ENCODE results near the gene FNBP1L. TPM values are rescaled to one million over a fixed set of nuclear protein-coding genes. Genes with fewer than 3 reads are reported as not detected.
"Not testable (repeated sequence)": the region's sequence is repeated elsewhere in the genome, so short reads cannot be mapped to it uniquely, and the experiment has no call there.

FNBP1L gene
- polyA plus RNA-seq, 1 donor = 136 TPM

- DNase-seq = no peak
Observed at GRCh38 chr1:93442008-93442666, 5.8 kb upstream of the FNBP1L start.

- DNase-seq = no peak
Observed at GRCh38 chr1:93442741-93443140, 5.2 kb upstream of the FNBP1L start.

GRCh38 chr1:93443454-93443853 lies 4.5 kb upstream of the FNBP1L start:
- no peak for DNase-seq

GRCh38 chr1:93446837-93447451 lies 974 bp upstream of the FNBP1L start:
- no peak for DNase-seq

- peak; percentile 53 for DNase-seq
Observed at GRCh38 chr1:93448292-93448982, 519 bp downstream of the FNBP1L start.

GRCh38 chr1:93448983-93449804 lies 1.3 kb downstream of the FNBP1L start:
- DNase-seq = peak; percentile 65

- DNase-seq = no peak
Observed at GRCh38 chr1:93450321-93450720, 2.4 kb downstream of the FNBP1L start.

GRCh38 chr1:93453911-93454310 lies 6.0 kb downstream of the FNBP1L start:
- no peak for DNase-seq

GRCh38 chr1:93459126-93459525 lies 11.2 kb downstream of the FNBP1L start:
- no peak for DNase-seq

GRCh38 chr1:93461236-93461635 lies 13.3 kb downstream of the FNBP1L start:
- no peak for DNase-seq

- DNase-seq = no peak
Observed at GRCh38 chr1:93463960-93464359, 16.0 kb downstream of the FNBP1L start.

- DNase-seq = not testable (repeated sequence)
Observed at GRCh38 chr1:93465371-93466082, 17.6 kb downstream of the FNBP1L start.

GRCh38 chr1:93467606-93468005 lies 19.7 kb downstream of the FNBP1L start:
- no peak for DNase-seq

GRCh38 chr1:93468662-93469061 lies 20.7 kb downstream of the FNBP1L start:
- no peak for DNase-seq

GRCh38 chr1:93469223-93469622 lies 21.3 kb downstream of the FNBP1L start:
- DNase-seq = not testable (repeated sequence)

- DNase-seq = no peak
Observed at GRCh38 chr1:93471284-93471683, 23.4 kb downstream of the FNBP1L start.

- no peak for DNase-seq
Observed at GRCh38 chr1:93471911-93472310, 24.0 kb downstream of the FNBP1L start.

- no peak for DNase-seq
Observed at GRCh38 chr1:93474321-93474720, 26.4 kb downstream of the FNBP1L start.

- DNase-seq = no peak
Observed at GRCh38 chr1:93475681-93476080, 27.8 kb downstream of the FNBP1L start.

- not testable (repeated sequence) for DNase-seq
Observed at GRCh38 chr1:93479133-93479745, 31.3 kb downstream of the FNBP1L start.

- DNase-seq = not testable (repeated sequence)
Observed at GRCh38 chr1:93481899-93482298, 34.0 kb downstream of the FNBP1L start.
